ENCODE results near the gene SPP1. TPM values are rescaled to one million over a fixed set of nuclear protein-coding genes. Genes with fewer than 3 reads are reported as not detected.

SPP1 gene
- total and polyA plus RNA-seq, 9 of the 15 experiments (the other 6 are each of a cell fraction or from before 2014, with no cell fraction given) = 0.10 to 0.64 TPM; not detected in 7

DNA sequence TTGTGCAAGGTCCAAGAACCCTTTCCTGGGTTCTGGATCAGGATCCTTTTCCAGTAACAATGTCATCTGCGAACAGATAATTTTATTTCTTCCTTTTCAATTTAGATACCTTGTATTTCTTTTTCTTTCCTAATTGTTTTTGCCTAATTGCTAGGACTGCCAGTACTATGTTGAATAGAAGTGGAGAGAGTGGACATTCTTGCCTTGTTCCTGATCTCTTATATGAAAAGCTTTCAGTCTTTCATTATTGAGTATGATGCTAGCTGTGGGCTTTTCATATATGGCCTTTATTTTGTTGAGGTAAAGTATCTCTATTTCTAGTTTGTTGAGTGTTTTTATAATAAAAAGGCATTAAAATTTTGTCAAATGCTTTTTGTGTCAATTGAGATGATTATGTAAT lies 42.2 kb upstream of the SPP1 start:
- TF ChIP-seq FOXA1 (IDR thresholded peaks at IDR 0.05; ENCODE audit: borderline replicate concordance) (no peak), CEBPG (CRISPR knock-in tag; IDR thresholded peaks at IDR 0.05) (no peak), CEBPG (tag; conservative IDR thresholded peaks at IDR 0.05 in 1 of 2, IDR thresholded peaks at IDR 0.05 in 1 of 2) (no peak), YY1 (IDR thresholded peaks at IDR 0.05; ENCODE audit: borderline replicate concordance in 1 of 3, control insufficient read depth in 1 of 3, extremely low read depth in 1 of 3, insufficient read depth in 3 of 3, insufficient read length in 1 of 3, insufficient replicate concordance in 2 of 3, low read depth in 1 of 3, low read length in 2 of 3) (no peak), HLTF (IDR thresholded peaks at IDR 0.05) (no peak), FOS (IDR thresholded peaks at IDR 0.05; ENCODE audit: extremely low read depth, insufficient read length) (no peak), SMARCA4 (IDR thresholded peaks at IDR 0.05) (no peak), TAF15 (IDR thresholded peaks at IDR 0.05; ENCODE audit: low read depth, low read length) (no peak), ZNF280A (IDR thresholded peaks at IDR 0.05; ENCODE audit: low read depth, partially characterized antibody) (no peak), ETV6 (IDR thresholded peaks at IDR 0.05; ENCODE audit: borderline replicate concordance in 1 of 2, low read depth in 2 of 2, low read length in 1 of 2) (no peak), ETV6 (CRISPR knock-in tag; IDR thresholded peaks at IDR 0.05; ENCODE audit: borderline replicate concordance) (no peak), ATF1 (CRISPR knock-in tag; IDR thresholded peaks at IDR 0.05) (no peak), ATF1 (tag; IDR thresholded peaks at IDR 0.05) (no peak)
- TF ChIP-seq, protein P1, sequence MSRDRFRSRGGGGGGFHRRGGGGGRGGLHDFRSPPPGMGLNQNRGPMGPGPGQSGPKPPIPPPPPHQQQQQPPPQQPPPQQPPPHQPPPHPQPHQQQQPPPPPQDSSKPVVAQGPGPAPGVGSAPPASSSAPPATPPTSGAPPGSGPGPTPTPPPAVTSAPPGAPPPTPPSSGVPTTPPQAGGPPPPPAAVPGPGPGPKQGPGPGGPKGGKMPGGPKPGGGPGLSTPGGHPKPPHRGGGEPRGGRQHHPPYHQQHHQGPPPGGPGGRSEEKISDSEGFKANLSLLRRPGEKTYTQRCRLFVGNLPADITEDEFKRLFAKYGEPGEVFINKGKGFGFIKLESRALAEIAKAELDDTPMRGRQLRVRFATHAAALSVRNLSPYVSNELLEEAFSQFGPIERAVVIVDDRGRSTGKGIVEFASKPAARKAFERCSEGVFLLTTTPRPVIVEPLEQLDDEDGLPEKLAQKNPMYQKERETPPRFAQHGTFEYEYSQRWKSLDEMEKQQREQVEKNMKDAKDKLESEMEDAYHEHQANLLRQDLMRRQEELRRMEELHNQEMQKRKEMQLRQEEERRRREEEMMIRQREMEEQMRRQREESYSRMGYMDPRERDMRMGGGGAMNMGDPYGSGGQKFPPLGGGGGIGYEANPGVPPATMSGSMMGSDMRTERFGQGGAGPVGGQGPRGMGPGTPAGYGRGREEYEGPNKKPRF (IDR thresholded peaks at IDR 0.05; ENCODE audit: low read depth, low read length) = no peak
- H3K27ac ChIP-seq (ENCODE audit: extremely low read depth, low read depth, low read length) = no peak overlapping the region
- no TSS peak for BruUV-seq (replicated peaks)
- no peaks in the 10 kb centered on the region for H3K4me1 ChIP-seq (replicated peaks in 1 of 2; ENCODE audit: control insufficient read depth in 2 of 2, insufficient read depth in 2 of 2, low read length in 2 of 2)
- H3K9me3 ChIP-seq (replicated peaks; ENCODE audit: control insufficient read depth, insufficient read depth, low read depth, low read length) = no peaks in the 10 kb centered on the region; the same call in 1 of the 2 replicates
- H3K36me3 ChIP-seq (ENCODE audit: control insufficient read depth, insufficient read depth, low read length) = no peaks in the 10 kb centered on the region
- no peaks in the 10 kb centered on the region for H4K20me1 ChIP-seq (replicated peaks; ENCODE audit: control insufficient read depth, insufficient read depth, low read length)
- H3K79me2 ChIP-seq (ENCODE audit: control insufficient read depth, insufficient read depth, low read length) = no peaks in the 10 kb centered on the region
- H3K27me3 ChIP-seq (ENCODE audit: control insufficient read depth in 2 of 2, insufficient read depth in 2 of 2, low read length in 2 of 2) = no peaks in the 10 kb centered on the region
- no peak overlapping the region for H3K9ac ChIP-seq (ENCODE audit: insufficient read depth in 1 of 2, low read depth in 2 of 2, low read length in 2 of 2)
- DNase-seq (ENCODE audit: extremely low read depth in 1 of 4, low spot score in 3 of 4) (no peak), ATAC-seq (no peak), FAIRE-seq (no peak)
- intact Hi-C loops (cut with micrococcal nuclease) = no loop called here
- H2AFZ ChIP-seq (ENCODE audit: low read depth, low read length) = no peak overlapping the region
- CTCF ChIA-PET (ENCODE audit: low intra/inter-chr PET ratio) = no interaction called here
- in situ Hi-C loops (cut with MboI) = no loop called here
- POLR2A ChIA-PET = no interaction called here
- H3K9me1 ChIP-seq (ENCODE audit: control insufficient read depth, insufficient read depth, low read length) = no peaks in the 10 kb centered on the region
- no peak overlapping the region for H3K4me2 ChIP-seq (ENCODE audit: insufficient read depth, low read length)
- WGBS (ENCODE audit: insufficient coverage, low coverage, missing lambda C conversion rate) = 0% methylated on average over 1 of the region's 1 CpG
- H3K4me3 ChIP-seq = no peak overlapping the region

All from K562 (cell line).